AG09319 (cell line): ENCODE results near the gene AUTS2.

ENCODE experiments used
- DNase-seq: peaks from one replicate; pipeline ENCODE4 v3.0.0-alpha.2; 2010; ENCODE audit warnings: low read depth; ENCODE audit errors: extremely low read depth
- TF ChIP-seq, protein P1 (sequence below): IDR thresholded peaks from 2 replicates; pipeline ENCODE4 v1.5.1; 2011; ENCODE audit warnings: low read depth, mild to moderate bottlenecking, inconsistent platforms, low read length, moderate library complexity

AUTS2 gene

DNA sequence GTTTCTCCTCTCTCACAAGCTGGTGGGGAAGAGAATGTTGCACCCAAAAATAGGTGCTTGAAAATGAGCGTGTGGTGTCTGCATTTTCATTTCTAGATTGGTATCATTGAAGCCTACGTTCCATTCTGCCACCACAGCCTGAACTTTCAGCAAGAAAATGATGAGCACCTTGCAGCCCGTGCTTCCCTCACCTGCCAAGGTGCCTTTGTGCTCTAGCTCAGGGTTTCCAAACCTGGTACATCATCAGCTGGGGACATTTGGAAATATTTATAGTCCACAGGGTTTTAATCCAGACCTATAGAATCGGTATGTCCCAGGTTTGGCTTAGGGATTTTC, 701.2 kb downstream of the AUTS2 start:
- TF ChIP-seq, protein P1, sequence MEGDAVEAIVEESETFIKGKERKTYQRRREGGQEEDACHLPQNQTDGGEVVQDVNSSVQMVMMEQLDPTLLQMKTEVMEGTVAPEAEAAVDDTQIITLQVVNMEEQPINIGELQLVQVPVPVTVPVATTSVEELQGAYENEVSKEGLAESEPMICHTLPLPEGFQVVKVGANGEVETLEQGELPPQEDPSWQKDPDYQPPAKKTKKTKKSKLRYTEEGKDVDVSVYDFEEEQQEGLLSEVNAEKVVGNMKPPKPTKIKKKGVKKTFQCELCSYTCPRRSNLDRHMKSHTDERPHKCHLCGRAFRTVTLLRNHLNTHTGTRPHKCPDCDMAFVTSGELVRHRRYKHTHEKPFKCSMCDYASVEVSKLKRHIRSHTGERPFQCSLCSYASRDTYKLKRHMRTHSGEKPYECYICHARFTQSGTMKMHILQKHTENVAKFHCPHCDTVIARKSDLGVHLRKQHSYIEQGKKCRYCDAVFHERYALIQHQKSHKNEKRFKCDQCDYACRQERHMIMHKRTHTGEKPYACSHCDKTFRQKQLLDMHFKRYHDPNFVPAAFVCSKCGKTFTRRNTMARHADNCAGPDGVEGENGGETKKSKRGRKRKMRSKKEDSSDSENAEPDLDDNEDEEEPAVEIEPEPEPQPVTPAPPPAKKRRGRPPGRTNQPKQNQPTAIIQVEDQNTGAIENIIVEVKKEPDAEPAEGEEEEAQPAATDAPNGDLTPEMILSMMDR: no peak

DNA sequence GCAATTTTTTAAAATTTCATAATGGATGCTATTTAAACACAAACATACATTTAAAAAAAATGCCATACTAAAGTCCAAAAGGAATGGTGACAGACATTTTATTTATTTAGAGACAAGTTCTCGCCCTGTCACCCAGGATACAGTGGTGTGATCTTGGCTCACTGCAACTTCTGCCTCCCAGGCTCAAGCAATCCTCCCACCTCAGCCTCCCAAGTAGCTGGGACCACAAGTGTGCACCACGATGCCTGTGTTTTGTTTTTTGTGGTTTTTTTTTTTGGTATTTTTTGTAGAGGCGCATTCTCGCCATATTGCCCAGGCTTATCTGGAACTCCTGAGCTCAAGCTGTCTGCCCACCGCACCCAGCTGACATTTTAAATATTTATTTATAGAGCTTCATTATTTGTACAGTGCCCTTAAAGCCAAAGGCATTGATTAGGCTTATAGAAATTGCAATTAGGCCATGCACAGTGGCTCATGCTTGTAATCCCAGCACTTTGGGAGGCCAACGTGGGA, 703.5 kb downstream of the AUTS2 start:
- DNase-seq: no peak
- TF ChIP-seq, protein P1: no peak

More for the DNA sequence above, 701.2 kb downstream of the AUTS2 start:
- no peak for DNase-seq

DNA sequence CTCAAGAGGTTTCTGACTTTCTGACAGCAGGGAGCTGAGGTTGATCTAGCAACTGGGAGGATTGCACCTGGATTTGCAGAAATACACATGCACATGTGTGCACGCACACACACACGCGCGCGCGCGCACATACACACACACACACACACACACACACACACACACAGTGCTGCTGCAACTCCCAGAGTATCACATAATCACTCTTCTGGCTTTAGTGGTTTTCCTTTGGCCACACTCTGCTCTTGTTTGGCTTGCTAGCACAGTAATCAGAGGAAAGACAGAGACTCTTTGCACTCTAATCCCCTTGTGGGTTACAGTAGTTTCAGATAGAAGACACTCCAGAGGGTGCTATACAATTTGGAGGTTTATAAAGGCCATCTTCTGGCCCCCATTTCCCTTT, 705.0 kb downstream of the AUTS2 start:
- DNase-seq: no peak
- TF ChIP-seq, protein P1: no peak

DNA sequence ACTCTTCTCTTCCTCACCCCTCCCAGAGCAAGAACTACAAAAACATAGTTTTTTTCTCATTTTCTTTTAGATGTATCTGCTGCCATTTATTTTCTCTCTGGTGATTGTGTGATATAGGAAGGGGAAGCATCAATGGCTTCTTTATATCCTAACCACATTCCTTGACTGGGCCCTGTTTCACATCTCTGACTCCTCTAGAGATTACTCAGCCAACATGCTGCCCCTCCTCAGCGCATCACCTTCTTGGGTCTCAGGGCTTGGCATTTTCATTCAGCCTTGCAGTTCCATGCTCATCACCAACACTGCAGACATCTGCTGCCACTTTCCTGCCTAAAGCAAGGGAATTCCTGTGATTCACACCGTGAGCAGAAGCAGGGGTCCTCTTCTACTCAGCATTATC, 705.5 kb downstream of the AUTS2 start:
- no peak for DNase-seq
- TF ChIP-seq, protein P1: no peak

DNA sequence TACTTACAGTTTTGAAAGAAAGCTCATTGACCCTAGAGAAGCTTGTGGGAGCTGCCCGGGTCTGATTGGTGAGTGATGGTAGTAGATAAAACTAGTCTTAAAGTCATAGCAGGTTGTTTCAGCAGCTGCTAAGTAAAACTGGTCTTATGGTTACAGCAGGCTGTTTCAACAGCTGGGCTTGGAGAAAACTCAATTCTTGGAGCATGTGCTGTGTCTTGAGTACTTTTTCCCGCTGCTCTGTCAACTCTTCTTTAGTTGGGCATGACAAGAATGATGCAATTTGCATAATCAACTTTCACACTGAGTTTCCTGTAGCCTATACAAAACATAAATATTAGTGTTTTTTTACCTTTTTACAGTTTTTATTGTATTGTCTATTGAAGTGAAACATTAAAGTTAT, 707.9 kb downstream of the AUTS2 start:
- no peak for DNase-seq
- TF ChIP-seq, protein P1: no peak

DNA sequence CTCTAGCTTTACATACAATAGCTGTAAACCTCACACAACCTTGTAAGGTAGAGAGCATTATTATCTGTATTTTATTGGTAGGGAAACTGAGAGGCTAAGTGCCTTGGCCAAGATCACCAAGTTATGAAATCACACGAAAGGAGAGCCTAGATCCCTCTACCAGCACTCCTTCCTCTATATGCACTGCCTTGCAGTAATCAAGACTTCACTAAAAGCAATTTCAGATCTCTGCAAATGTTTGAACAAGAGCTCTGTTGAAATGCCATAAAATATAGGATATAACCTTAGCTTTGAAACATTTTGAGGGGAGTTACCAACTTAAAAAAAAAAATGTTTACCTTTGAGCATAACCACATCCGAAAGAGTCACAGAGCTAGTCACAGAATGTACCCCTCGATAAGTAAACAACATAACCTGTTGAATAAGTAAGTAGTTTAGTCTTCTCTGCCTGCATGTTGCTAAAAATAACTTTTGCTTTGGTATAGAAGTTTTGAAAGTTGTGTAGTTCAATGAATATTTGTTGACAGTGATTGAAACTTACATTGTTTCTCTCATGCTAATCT, 709.4 kb downstream of the AUTS2 start:
- TF ChIP-seq, protein P1: no peak

DNA sequence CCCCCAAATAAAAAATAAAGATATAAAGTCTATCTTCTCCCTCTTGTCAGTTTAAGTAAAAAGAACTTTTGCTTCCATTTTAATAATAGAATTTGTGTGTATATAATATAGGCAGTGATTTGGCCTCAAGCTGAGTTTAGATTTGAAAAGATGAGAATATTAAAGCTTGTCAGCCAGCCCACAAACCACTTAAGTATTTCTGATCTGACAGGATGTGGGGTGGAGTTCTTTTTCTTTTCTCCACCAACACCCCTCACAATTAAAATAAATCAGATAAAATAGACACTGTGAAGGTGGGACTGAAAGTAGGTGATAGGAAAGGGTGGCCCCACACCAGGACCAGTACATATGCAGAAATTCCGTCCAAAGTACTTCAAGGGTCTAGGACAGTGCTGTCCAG, 714.1 kb downstream of the AUTS2 start:
- no peak for DNase-seq
- TF ChIP-seq, protein P1: no peak

More for the DNA sequence above, 709.4 kb downstream of the AUTS2 start:
- DNase-seq: no peak
